ENCODE data around the gene RBP5.

Gene RBP5

GRCh38 chr12:7144414-7145120 lies 15.9 kb upstream of the RBP5 start:
- DNase-seq = no peak

- DNase-seq = no peak
Measured at GRCh38 chr12:7143564-7143963, 14.9 kb upstream of the RBP5 start.

- DNase-seq = no peak
Measured at GRCh38 chr12:7142809-7143465, 14.2 kb upstream of the RBP5 start.

- DNase-seq = no peak
Measured at GRCh38 chr12:7142056-7142644, 13.5 kb upstream of the RBP5 start.

GRCh38 chr12:7141351-7142005 lies 12.8 kb upstream of the RBP5 start:
- no peak for DNase-seq

- DNase-seq = no peak
Measured at GRCh38 chr12:7139200-7139599, 10.5 kb upstream of the RBP5 start.

- DNase-seq = no peak
Measured at GRCh38 chr12:7137908-7138307, 9.2 kb upstream of the RBP5 start.

GRCh38 chr12:7136676-7137075 lies 8.0 kb upstream of the RBP5 start:
- DNase-seq = no peak

- no peak for DNase-seq
Measured at GRCh38 chr12:7136071-7136470, 7.4 kb upstream of the RBP5 start.

- DNase-seq = no peak
Measured at GRCh38 chr12:7134396-7135166, 5.9 kb upstream of the RBP5 start.

- no peak for DNase-seq
Measured at GRCh38 chr12:7131502-7131866, 2.8 kb upstream of the RBP5 start.

GRCh38 chr12:7130701-7131501 lies 2.2 kb upstream of the RBP5 start:
- no peak for DNase-seq

- DNase-seq = no peak
Measured at GRCh38 chr12:7129872-7130691, 1.4 kb upstream of the RBP5 start, which contains the start of gene CLSTN3. CLSTN3 (plus strand) TSS chr12:7130371; CDS start chr12:7130649, 278 bp downstream.

- DNase-seq = no peak
Measured at GRCh38 chr12:7129287-7129871, 690 bp upstream of the RBP5 start.

GRCh38 chr12:7127916-7128626 lies 618 bp downstream of the RBP5 start:
- no peak for DNase-seq

GRCh38 chr12:7125632-7126227 lies 3.0 kb downstream of the RBP5 start:
- no peak for DNase-seq

- DNase-seq = no peak
Measured at GRCh38 chr12:7123806-7124522, 4.7 kb downstream of the RBP5 start.

GRCh38 chr12:7122811-7123769 lies 5.6 kb downstream of the RBP5 start:
- no peak for DNase-seq

All from NCI-H524 treated with DMSO at 0.1 percent for 48 hours (cell line).